SK-N-SH (cell line): Measurements from ENCODE around the gene TRDN.

ENCODE experiments used
- EP300 ChIP-seq, 2 experiments: IDR thresholded peaks; 2 replicates each; pipeline versions ENCODE4 v1.4.0 to v1.6.1; 2012; ENCODE audit warnings: borderline replicate concordance in 1 of 2, low read depth in 1 of 2, low read length in 1 of 2
- EZH2phosphoT487 ChIP-seq: fragments of 200-600 bp; sonication (generic); IDR thresholded peaks from 2 replicates; pipeline ENCODE4 v1.6.1; 2017; ENCODE audit warnings: low read depth, mixed run types, mild to moderate bottlenecking, antibody characterized with exemption, moderate library complexity, borderline replicate concordance
- GATA2 ChIP-seq: sonication (generic); formaldehyde crosslinking; IDR thresholded peaks from 2 replicates; pipeline ENCODE4 v1.5.0; 2020; ENCODE audit warnings: mild to moderate bottlenecking, missing genetic modification reagents
- POLR2AphosphoS5 ChIP-seq: IDR thresholded peaks from 2 replicates; pipeline ENCODE4 v1.6.1; 2012; ENCODE audit warnings: low read depth, low read length
- SMC3 ChIP-seq: IDR thresholded peaks from 2 replicates; pipeline ENCODE4 v1.6.1; 2012; ENCODE audit warnings: low read depth, low read length, improper control_type of control experiment
- TAF1 ChIP-seq: IDR thresholded peaks from 2 replicates; pipeline ENCODE4 v1.6.1; 2012; ENCODE audit warnings: low read depth, mild to moderate bottlenecking, low read length, moderate library complexity, borderline replicate concordance
- TF ChIP-seq, protein P1 (sequence below): fragments of 200-600 bp; sonication (generic); IDR thresholded peaks from 2 replicates; pipeline ENCODE4 v1.6.1; 2017; ENCODE audit warnings: antibody characterized with exemption, mild to moderate bottlenecking, moderate library complexity
- TF ChIP-seq, protein P2 (sequence below): IDR thresholded peaks from 2 replicates; pipeline ENCODE4 v1.6.1; 2012; ENCODE audit warnings: mild to moderate bottlenecking, low read depth, low read length, moderate library complexity

DNA sequence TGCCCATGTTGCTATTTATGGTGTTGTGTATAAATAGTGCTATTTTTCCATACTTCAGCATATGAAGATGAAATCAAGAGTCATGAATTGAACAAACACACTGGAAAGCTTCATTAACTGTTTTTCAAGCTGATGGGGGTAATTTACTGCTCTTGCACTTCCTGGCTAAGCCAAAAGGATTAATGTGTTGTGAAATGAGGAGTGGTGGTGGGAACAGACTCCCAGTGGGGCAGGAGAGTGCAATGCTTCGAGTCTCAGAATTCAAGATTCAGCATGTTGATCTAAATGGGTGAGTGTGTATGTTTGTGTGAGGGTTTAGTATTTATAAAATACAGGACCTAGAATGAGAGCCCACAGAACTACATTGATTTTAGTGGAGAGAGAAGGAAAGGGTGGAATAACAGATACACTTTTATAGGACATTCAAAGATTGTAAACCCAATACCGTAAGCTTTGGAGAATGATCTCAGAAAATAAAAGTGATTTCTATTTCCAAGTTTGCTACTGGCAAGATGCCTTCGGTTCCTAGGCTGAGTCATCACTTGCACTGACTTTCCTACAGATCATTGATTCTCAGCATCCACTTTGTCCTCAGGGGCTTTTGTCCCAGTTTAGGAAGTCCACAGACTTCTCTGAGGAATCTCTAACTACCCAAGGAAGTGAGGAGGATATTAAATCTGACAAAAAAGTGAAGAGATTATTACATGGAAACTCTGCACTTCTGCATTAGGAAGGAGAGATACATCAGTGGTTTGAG, 303.6 kb downstream of the TRDN start:
- TF ChIP-seq, protein P1, sequence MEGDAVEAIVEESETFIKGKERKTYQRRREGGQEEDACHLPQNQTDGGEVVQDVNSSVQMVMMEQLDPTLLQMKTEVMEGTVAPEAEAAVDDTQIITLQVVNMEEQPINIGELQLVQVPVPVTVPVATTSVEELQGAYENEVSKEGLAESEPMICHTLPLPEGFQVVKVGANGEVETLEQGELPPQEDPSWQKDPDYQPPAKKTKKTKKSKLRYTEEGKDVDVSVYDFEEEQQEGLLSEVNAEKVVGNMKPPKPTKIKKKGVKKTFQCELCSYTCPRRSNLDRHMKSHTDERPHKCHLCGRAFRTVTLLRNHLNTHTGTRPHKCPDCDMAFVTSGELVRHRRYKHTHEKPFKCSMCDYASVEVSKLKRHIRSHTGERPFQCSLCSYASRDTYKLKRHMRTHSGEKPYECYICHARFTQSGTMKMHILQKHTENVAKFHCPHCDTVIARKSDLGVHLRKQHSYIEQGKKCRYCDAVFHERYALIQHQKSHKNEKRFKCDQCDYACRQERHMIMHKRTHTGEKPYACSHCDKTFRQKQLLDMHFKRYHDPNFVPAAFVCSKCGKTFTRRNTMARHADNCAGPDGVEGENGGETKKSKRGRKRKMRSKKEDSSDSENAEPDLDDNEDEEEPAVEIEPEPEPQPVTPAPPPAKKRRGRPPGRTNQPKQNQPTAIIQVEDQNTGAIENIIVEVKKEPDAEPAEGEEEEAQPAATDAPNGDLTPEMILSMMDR, result no peak
- TF ChIP-seq TAF1 (no peak), EZH2phosphoT487 (no peak), EP300 (IDR thresholded peaks at IDR 0.05; ENCODE audit: borderline replicate concordance in 1 of 2, low read depth in 1 of 2, low read length in 1 of 2) (no peak), POLR2AphosphoS5 (no peak), GATA2 (CRISPR knock-in tag) (no peak), SMC3 (no peak)
- TF ChIP-seq, protein P2, sequence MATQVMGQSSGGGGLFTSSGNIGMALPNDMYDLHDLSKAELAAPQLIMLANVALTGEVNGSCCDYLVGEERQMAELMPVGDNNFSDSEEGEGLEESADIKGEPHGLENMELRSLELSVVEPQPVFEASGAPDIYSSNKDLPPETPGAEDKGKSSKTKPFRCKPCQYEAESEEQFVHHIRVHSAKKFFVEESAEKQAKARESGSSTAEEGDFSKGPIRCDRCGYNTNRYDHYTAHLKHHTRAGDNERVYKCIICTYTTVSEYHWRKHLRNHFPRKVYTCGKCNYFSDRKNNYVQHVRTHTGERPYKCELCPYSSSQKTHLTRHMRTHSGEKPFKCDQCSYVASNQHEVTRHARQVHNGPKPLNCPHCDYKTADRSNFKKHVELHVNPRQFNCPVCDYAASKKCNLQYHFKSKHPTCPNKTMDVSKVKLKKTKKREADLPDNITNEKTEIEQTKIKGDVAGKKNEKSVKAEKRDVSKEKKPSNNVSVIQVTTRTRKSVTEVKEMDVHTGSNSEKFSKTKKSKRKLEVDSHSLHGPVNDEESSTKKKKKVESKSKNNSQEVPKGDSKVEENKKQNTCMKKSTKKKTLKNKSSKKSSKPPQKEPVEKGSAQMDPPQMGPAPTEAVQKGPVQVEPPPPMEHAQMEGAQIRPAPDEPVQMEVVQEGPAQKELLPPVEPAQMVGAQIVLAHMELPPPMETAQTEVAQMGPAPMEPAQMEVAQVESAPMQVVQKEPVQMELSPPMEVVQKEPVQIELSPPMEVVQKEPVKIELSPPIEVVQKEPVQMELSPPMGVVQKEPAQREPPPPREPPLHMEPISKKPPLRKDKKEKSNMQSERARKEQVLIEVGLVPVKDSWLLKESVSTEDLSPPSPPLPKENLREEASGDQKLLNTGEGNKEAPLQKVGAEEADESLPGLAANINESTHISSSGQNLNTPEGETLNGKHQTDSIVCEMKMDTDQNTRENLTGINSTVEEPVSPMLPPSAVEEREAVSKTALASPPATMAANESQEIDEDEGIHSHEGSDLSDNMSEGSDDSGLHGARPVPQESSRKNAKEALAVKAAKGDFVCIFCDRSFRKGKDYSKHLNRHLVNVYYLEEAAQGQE, result no peak
